ENCODE measurements around the gene MARCKSL1.
"Not testable (repeated sequence)": the region's sequence is repeated elsewhere in the genome, so short reads cannot be mapped to it uniquely, and the experiment has no call there.

DNA sequence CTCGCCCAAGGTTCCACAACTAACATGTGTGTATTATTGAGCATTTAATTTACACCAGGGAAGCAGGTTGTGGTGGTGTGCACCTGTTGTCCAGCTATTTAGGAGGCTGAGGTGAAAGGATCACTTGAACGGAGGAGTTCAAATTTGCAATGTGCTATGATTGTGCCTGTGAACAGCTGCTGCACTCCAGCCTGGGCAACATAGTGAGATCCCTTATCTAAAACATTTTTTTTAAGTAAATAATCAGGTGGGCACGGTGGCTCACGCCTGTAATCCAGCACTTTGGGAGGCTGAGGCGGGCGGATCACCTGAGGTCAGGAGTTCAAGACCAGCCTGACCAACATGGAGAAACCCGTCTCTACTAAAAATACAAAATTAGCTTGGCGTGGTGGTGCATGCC lies 51.3 kb downstream of the MARCKSL1 start:
- not testable (repeated sequence) for TF ChIP-seq FOXK2 (IDR thresholded peaks at IDR 0.05); HDGF (IDR thresholded peaks at IDR 0.05; ENCODE audit: borderline replicate concordance); TARDBP (IDR thresholded peaks at IDR 0.05); FOXA1 (IDR thresholded peaks at IDR 0.05); ARNT (IDR thresholded peaks at IDR 0.05)

Data from HEK293T (cell line).